Choroid plexus epithelial cell (primary cell): ENCODE data around the gene DUOX2.

Source experiments
- DNase-seq: peaks from one replicate; pipeline ENCODE4 v3.0.0-alpha.2; 2010; ENCODE audit warnings: low read depth
- H3K4me3 ChIP-seq: 2 replicates; pipeline ENCODE4 v1.5.1; 2011; ENCODE audit warnings: low read depth, mild to moderate bottlenecking, control low read depth, low read length, moderate library complexity
- TF ChIP-seq, protein P1 (sequence below): conservative IDR thresholded peaks from 2 replicates; pipeline ENCODE4 v1.5.1; 2011; ENCODE audit warnings: low read depth, mild to moderate bottlenecking, control low read depth, inconsistent platforms, low read length, moderate library complexity

The DUOX2 gene

DNA sequence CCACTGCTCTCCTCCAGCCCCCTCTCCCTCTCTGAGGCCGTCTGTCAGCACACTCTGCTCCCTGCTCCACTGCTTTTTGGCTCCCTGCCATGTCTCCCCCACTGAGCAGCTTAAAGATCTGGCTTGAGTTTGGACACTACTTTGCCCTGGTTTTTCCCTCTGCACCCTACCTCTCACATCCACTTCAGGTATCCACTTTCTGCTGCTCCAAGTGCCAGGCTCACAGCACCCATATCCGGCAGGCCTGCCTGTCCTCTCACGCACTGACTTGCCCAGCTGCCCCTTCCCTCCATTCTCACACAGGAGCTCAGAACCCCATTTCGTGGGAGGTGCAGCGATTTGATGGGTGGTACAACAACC, 19.6 kb upstream of the DUOX2 start:
- no peak overlapping the region for H3K4me3 ChIP-seq
- TF ChIP-seq, protein P1, sequence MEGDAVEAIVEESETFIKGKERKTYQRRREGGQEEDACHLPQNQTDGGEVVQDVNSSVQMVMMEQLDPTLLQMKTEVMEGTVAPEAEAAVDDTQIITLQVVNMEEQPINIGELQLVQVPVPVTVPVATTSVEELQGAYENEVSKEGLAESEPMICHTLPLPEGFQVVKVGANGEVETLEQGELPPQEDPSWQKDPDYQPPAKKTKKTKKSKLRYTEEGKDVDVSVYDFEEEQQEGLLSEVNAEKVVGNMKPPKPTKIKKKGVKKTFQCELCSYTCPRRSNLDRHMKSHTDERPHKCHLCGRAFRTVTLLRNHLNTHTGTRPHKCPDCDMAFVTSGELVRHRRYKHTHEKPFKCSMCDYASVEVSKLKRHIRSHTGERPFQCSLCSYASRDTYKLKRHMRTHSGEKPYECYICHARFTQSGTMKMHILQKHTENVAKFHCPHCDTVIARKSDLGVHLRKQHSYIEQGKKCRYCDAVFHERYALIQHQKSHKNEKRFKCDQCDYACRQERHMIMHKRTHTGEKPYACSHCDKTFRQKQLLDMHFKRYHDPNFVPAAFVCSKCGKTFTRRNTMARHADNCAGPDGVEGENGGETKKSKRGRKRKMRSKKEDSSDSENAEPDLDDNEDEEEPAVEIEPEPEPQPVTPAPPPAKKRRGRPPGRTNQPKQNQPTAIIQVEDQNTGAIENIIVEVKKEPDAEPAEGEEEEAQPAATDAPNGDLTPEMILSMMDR = no peak
- no peak for DNase-seq

DNA sequence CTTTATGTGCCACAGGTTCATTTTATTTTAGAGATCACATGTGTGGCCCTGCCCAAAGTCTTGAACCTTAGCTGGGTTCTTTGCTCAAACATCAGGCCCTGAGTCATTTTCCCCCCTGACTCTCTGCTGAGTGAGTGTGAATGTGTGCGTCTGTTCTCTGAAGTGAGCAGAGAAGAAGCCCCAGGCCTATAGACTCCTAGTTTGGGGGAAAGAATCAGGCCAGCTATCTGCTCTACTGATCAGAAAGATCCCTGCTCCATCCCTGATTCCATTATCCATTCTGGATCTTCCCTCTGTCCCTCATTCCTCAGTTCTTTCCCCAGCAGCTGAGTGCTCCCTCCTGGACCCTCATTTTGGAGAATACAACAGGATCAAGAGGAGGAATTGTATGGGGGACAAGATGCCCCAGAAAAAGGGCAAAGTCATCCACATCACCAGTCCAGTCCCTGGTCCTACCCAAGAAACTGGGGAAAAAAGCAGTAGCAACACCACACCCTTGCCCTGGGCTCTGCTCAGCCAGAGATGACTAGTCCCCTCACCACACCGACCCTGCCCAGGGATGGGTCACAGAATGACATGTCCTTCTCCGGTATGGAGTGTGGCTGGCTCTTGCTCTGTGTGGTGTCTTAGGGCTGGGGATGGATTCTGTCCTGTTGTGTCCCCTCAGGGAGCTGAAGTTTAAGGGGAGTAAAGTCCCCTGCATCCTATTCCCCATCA, 19.0 kb upstream of the DUOX2 start:
- no peak for DNase-seq
- TF ChIP-seq, protein P1 = no peak
- no peak overlapping the region for H3K4me3 ChIP-seq

DNA sequence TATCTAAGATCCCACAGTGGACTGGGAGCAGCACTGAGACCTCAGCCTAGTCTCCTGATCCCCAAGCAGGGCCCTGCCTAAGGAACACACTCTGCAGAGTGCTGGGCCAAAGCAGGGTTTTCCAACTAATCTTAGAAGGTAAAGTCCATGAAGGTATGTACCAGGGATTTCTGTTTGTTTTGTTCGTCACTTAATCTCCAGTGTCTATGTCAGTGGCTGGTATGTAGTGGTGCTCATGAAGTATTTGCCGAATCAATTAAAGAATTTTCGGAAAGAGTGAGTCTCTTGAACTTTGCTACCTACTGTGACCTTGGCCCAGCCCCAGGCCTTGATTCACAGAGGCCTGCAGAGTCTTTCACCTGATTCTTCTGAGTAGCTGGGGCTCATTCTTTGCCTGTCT, 17.5 kb upstream of the DUOX2 start:
- TF ChIP-seq, protein P1 = no peak
- H3K4me3 ChIP-seq = no peak overlapping the region
- no peak for DNase-seq

DNA sequence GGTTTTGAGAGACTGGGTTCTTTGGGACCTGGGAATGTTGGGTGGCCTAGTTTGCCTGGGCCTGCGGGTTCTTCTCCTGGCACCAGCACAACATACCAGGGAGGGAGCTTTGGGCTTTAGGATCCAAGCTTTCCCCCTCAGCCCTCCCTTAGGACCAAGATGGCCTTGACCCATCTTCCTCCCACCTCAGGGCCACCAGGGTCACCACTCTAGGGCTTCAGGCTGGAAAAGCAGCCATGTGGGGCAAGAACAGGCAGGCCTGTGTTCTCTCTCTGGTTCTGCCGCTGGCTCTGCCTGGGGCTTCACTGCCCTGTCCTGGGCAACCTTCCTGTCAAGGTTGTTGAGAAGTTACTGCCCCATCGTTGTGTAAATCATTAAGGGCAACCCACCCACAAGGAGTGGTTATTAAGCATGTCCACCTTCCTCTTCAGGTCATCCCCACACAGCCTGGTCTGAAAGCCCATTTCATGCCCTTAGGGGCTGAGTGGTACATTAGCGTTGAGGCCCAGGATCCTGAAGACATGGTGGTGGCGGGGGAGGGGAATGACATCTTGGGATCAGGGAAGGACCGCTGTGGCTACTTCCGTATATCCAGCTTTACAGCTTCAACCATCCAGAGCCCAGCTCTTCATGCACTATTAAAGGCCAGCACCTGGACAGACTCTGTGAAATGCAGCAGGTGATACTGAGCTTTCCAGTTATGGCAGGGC, 16.5 kb upstream of the DUOX2 start:
- TF ChIP-seq, protein P1 = no peak
- no peak overlapping the region for H3K4me3 ChIP-seq
- no peak for DNase-seq

- no peak for DNase-seq
- TF ChIP-seq, protein P1 = no peak
- no peak within 1 kb of the TSS for H3K4me3 ChIP-seq
Observed at GRCh38 chr15:45129651-45130129, 15.7 kb upstream of the DUOX2 start, which contains the start of the genes DUOX1 and DUOXA1. DUOX1 (plus strand) TSS chr15:45129994; CDS start chr15:45131967, 1,973 bp downstream. DUOXA1 (minus strand) TSS chr15:45129879; CDS start chr15:45123014, 6,865 bp downstream.

- no peak for DNase-seq
- TF ChIP-seq, protein P1 = no peak
- H3K4me3 ChIP-seq = no peak overlapping the region
Observed at GRCh38 chr15:45128971-45129639, 15.1 kb upstream of the DUOX2 start.
